ENCODE data around the gene CACHD1. TPM values are rescaled to one million over a fixed set of nuclear protein-coding genes. Genes with fewer than 3 reads are reported as not detected.

CACHD1 gene
- total and polyA plus RNA-seq, 9 of the 15 experiments (the other 6 are each of a cell fraction or from before 2014, with no cell fraction given) = 0.07 TPM; not detected in 8

DNA sequence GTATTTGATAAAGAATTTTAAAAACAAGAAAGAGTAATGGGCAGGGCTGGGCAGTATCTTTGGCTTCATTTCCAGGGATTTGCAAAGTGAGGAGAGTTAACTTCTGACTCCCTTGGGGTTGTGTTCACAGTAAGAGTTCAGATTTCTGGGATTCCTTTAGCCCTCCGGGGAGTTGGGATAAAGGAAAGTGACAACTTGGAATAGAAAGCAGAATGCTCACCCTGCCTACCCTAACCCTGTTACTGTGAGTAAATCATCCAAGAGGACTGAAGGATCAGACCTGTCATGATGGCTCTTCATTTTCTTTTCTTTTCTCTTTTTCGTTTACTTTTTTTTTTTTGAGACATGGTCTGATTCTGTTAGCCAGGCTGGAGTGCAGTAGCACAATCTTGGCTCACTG is 76.1 kb downstream of the CACHD1 start:
- CTCF ChIA-PET (ENCODE audit: low intra/inter-chr PET ratio) = no interaction called here
- Histone ChIP-seq H3K9ac (ENCODE audit: insufficient read depth in 1 of 2, low read depth in 2 of 2, low read length in 2 of 2) (no peak overlapping the region), H3K9me1 (ENCODE audit: control insufficient read depth, insufficient read depth, low read length) (no peaks in the 10 kb centered on the region), H3K79me2 (ENCODE audit: control insufficient read depth, insufficient read depth, low read length) (no peaks in the 10 kb centered on the region), H3K4me1 (replicated peaks in 1 of 2; ENCODE audit: control insufficient read depth in 2 of 2, insufficient read depth in 2 of 2, low read length in 2 of 2) (no peaks in the 10 kb centered on the region), H3K27me3 (ENCODE audit: control insufficient read depth in 2 of 2, insufficient read depth in 2 of 2, low read length in 2 of 2) (peaks cover 0 to 4% of the 10 kb centered on the region in 2 experiments; a peak in 2 of 5 replicates), H3K27ac (ENCODE audit: extremely low read depth, low read depth, low read length) (no peak overlapping the region), H4K20me1 (replicated peaks; ENCODE audit: control insufficient read depth, insufficient read depth, low read length) (no peaks in the 10 kb centered on the region), H3K4me3 (no peak overlapping the region), H3K4me2 (ENCODE audit: insufficient read depth, low read length) (no peak overlapping the region), H3K36me3 (ENCODE audit: control insufficient read depth, insufficient read depth, low read length) (no peaks in the 10 kb centered on the region), H2AFZ (ENCODE audit: low read depth, low read length) (no peak overlapping the region), H3K9me3 (replicated peaks; ENCODE audit: control insufficient read depth, insufficient read depth, low read depth, low read length) (no peaks in the 10 kb centered on the region; the same call in 1 of the 2 replicates)
- BruUV-seq (replicated peaks) = no TSS peak
- FAIRE-seq (no peak), ATAC-seq (no peak), DNase-seq (ENCODE audit: extremely low read depth in 1 of 4, low spot score in 3 of 4) (no peak)
- TF ChIP-seq MTA1 (IDR thresholded peaks at IDR 0.05; ENCODE audit: borderline replicate concordance) = no peak
- no peak for TF ChIP-seq WHSC1 (IDR thresholded peaks at IDR 0.05; ENCODE audit: low read length)
- no peak for TF ChIP-seq NELFE (IDR thresholded peaks at IDR 0.05; ENCODE audit: insufficient read depth, insufficient read length)
- TF ChIP-seq, protein P1, sequence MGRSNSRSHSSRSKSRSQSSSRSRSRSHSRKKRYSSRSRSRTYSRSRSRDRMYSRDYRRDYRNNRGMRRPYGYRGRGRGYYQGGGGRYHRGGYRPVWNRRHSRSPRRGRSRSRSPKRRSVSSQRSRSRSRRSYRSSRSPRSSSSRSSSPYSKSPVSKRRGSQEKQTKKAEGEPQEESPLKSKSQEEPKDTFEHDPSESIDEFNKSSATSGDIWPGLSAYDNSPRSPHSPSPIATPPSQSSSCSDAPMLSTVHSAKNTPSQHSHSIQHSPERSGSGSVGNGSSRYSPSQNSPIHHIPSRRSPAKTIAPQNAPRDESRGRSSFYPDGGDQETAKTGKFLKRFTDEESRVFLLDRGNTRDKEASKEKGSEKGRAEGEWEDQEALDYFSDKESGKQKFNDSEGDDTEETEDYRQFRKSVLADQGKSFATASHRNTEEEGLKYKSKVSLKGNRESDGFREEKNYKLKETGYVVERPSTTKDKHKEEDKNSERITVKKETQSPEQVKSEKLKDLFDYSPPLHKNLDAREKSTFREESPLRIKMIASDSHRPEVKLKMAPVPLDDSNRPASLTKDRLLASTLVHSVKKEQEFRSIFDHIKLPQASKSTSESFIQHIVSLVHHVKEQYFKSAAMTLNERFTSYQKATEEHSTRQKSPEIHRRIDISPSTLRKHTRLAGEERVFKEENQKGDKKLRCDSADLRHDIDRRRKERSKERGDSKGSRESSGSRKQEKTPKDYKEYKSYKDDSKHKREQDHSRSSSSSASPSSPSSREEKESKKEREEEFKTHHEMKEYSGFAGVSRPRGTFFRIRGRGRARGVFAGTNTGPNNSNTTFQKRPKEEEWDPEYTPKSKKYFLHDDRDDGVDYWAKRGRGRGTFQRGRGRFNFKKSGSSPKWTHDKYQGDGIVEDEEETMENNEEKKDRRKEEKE (IDR thresholded peaks at IDR 0.05; ENCODE audit: borderline replicate concordance in 1 of 2, control insufficient read depth in 1 of 2, low read depth in 2 of 2, low read length in 1 of 2) = no peak
- TF ChIP-seq, protein P2, sequence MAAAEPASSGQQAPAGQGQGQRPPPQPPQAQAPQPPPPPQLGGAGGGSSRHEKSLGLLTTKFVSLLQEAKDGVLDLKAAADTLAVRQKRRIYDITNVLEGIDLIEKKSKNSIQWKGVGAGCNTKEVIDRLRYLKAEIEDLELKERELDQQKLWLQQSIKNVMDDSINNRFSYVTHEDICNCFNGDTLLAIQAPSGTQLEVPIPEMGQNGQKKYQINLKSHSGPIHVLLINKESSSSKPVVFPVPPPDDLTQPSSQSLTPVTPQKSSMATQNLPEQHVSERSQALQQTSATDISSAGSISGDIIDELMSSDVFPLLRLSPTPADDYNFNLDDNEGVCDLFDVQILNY (CRISPR knock-in tag; IDR thresholded peaks at IDR 0.05) = no peak
- TF ChIP-seq PCBP2 (IDR thresholded peaks at IDR 0.05; ENCODE audit: low read depth, low read length, poor library complexity, severe bottlenecking) = no peak
- no peak for TF ChIP-seq MEF2A (IDR thresholded peaks at IDR 0.05; ENCODE audit: control insufficient read depth, low read depth, low read length)
- no peak for TF ChIP-seq MEF2D (tag; conservative IDR thresholded peaks at IDR 0.05; ENCODE audit: low read depth)
- TF ChIP-seq ZNF586 (CRISPR knock-in tag; conservative IDR thresholded peaks at IDR 0.05) = no peak
- TF ChIP-seq, protein P3, sequence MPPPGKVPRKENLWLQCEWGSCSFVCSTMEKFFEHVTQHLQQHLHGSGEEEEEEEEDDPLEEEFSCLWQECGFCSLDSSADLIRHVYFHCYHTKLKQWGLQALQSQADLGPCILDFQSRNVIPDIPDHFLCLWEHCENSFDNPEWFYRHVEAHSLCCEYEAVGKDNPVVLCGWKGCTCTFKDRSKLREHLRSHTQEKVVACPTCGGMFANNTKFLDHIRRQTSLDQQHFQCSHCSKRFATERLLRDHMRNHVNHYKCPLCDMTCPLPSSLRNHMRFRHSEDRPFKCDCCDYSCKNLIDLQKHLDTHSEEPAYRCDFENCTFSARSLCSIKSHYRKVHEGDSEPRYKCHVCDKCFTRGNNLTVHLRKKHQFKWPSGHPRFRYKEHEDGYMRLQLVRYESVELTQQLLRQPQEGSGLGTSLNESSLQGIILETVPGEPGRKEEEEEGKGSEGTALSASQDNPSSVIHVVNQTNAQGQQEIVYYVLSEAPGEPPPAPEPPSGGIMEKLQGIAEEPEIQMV (tag; conservative IDR thresholded peaks at IDR 0.05; ENCODE audit: low read depth) = no peak
- no peak for TF ChIP-seq NBN (IDR thresholded peaks at IDR 0.05; ENCODE audit: low read depth)
- TF ChIP-seq FOXK1 (CRISPR knock-in tag; IDR thresholded peaks at IDR 0.05; ENCODE audit: borderline replicate concordance) = no peak
- POLR2A ChIA-PET = interaction anchor here (1.2 kb wide), 1 partner anchor 13 kb away, joined by 4 read pairs; no protein-coding TSS in a partner anchor
- in situ Hi-C loops (cut with MboI) (no loop called here), intact Hi-C loops (cut with micrococcal nuclease) (no loop called here)
- WGBS (ENCODE audit: insufficient coverage, low coverage, missing lambda C conversion rate) = 0% methylated on average over 2 of the region's 2 CpGs

All from K562 (cell line).